ENCODE measurements around the gene LCN6. TPM values are rescaled to one million over a fixed set of nuclear protein-coding genes. Genes with fewer than 3 reads are reported as not detected.

Gene LCN6
- total RNA-seq, 1 experiment from 2014 or later, result not detected

DNA sequence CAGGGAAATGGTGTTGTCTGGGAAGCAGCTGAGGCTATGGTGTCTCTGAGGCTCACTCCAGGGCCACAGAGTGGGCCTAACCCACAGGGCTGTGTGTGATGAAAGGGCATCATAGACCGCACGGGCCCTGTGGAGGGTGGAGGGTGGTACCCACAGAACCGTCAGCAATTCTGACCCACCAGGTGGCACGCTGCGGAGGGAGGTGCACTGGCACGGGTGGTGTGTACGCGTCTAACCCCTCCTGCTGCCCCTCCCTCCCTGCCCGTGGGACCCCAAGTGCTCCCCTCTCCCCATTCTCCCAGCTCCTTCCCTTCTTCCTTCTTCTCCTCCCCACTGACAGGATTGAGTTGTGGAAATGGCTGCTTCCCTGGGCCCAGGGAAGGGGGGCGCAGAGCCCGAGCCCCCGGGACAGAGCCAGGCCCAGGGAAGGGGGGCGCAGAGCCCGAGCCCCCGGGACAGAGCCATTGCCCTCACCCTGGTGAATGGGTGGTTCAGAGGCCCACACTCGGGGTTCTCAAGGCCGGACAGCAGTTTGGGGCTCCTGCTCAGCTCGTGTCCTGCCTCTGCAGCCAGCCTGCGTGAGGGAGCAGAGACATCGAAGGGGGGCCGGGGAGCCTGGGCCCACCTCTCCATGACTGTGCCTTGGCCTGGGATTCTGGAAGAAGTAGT lies 12.4 kb downstream of the LCN6 start:
- Histone ChIP-seq H2BK15ac (ENCODE audit: low read depth, low read length) (no peak overlapping the region), H3K18ac (ENCODE audit: insufficient read length, low read depth, low read length) (no peak overlapping the region), H3K4me1 (ENCODE audit: insufficient read depth, low read length) (no peaks in the 10 kb centered on the region), H2AFZ (ENCODE audit: low read length) (no peak overlapping the region), H3K79me2 (ENCODE audit: insufficient read depth, low read length) (no peaks in the 10 kb centered on the region), H3T11ph (ENCODE audit: low read length) (no peak overlapping the region), H3K14ac (ENCODE audit: insufficient read depth, low read length) (no peak overlapping the region), H3K27me3 (ENCODE audit: insufficient read depth, low read length) (no peaks in the 10 kb centered on the region), H4K5ac (ENCODE audit: insufficient read length, low read depth, low read length) (no peak overlapping the region), H3K4me2 (ENCODE audit: insufficient read depth, insufficient read length, low read length) (no peak overlapping the region), H3K79me1 (ENCODE audit: insufficient read depth, low read depth, low read length, poor library complexity, severe bottlenecking) (no peaks in the 10 kb centered on the region), H3K27ac (ENCODE audit: insufficient read length, low read depth, low read length) (no peak overlapping the region), H3K56ac (ENCODE audit: insufficient read length, low read depth, low read length) (no peak overlapping the region), H3K4ac (ENCODE audit: low read depth, low read length) (no peak overlapping the region), H4K20me1 (ENCODE audit: control insufficient read depth, insufficient read depth, insufficient read length) (no peaks in the 10 kb centered on the region), H4K8ac (replicated peaks; ENCODE audit: insufficient read length, low read depth, low read length) (no peak overlapping the region), H2BK20ac (ENCODE audit: low read depth, low read length, poor library complexity, severe bottlenecking) (no peak overlapping the region), H2BK12ac (ENCODE audit: insufficient read length, low read depth, low read length) (no peak overlapping the region), H2AK5ac (ENCODE audit: insufficient read length, low read length) (no peak overlapping the region), H2BK5ac (ENCODE audit: insufficient read length, low read length) (no peak overlapping the region), H3K9ac (ENCODE audit: extremely low read depth, insufficient read length, low read length) (no peak overlapping the region), H2BK120ac (ENCODE audit: low read depth, low read length, poor library complexity, severe bottlenecking) (no peak overlapping the region), H4K91ac (ENCODE audit: insufficient read length, low read depth, low read length) (no peak overlapping the region), H3K9me3 (ENCODE audit: control insufficient read depth, low read depth, low read length) (no peaks in the 10 kb centered on the region), H3K23me2 (ENCODE audit: insufficient read length, low read depth, low read length, poor library complexity, severe bottlenecking) (no peaks in the 10 kb centered on the region), H3K23ac (ENCODE audit: insufficient read length, low read depth, low read length) (no peak overlapping the region)
- DNase-seq, result no peak
- Mint-ChIP-seq H3K4me3 (no peak overlapping the region), H3K36me3 (ENCODE audit: insufficient read depth in 1 of 3, low read depth in 3 of 3) (no peaks in the 10 kb centered on the region; a peak in 1 of 7 replicates), H3K27me3 (ENCODE audit: low read depth) (peaks cover 13% of the 10 kb centered on the region), H3K9me3 (no peaks in the 10 kb centered on the region), H3K27ac (no peak overlapping the region), H3K4me1 (peaks cover 0 to 7% of the 10 kb centered on the region in 2 experiments; a peak in 3 of 4 replicates)
- TF ChIP-seq, protein P1, sequence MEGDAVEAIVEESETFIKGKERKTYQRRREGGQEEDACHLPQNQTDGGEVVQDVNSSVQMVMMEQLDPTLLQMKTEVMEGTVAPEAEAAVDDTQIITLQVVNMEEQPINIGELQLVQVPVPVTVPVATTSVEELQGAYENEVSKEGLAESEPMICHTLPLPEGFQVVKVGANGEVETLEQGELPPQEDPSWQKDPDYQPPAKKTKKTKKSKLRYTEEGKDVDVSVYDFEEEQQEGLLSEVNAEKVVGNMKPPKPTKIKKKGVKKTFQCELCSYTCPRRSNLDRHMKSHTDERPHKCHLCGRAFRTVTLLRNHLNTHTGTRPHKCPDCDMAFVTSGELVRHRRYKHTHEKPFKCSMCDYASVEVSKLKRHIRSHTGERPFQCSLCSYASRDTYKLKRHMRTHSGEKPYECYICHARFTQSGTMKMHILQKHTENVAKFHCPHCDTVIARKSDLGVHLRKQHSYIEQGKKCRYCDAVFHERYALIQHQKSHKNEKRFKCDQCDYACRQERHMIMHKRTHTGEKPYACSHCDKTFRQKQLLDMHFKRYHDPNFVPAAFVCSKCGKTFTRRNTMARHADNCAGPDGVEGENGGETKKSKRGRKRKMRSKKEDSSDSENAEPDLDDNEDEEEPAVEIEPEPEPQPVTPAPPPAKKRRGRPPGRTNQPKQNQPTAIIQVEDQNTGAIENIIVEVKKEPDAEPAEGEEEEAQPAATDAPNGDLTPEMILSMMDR (conservative IDR thresholded peaks at IDR 0.05), result no peak
- WGBS (ENCODE audit: extremely low coverage, insufficient read length, low lambda C conversion rate), result no CpG with 5 or more reads among the region's 21 CpGs
